Measurements from ENCODE around the gene IFI27L2. TPM values are rescaled to one million over a fixed set of nuclear protein-coding genes. Genes with fewer than 3 reads are reported as not detected.

The IFI27L2 gene
- total RNA-seq, 1 donor from 2014 or later, result 63.9 TPM

- no peak overlapping the region for H2AFZ ChIP-seq (ENCODE audit: low read depth, low read length)
- no peak for TF ChIP-seq CTCF (IDR thresholded peaks at IDR 0.05; ENCODE audit: insufficient read depth, low read depth, low read length)
- no peak for TF ChIP-seq EZH2 (IDR thresholded peaks at IDR 0.05; ENCODE audit: insufficient read depth, low read length)
- H3K79me2 ChIP-seq (ENCODE audit: insufficient read depth, low read length), result no peaks in the 10 kb centered on the region
- Mint-ChIP-seq H3K27me3 (ENCODE audit: low read depth, unreplicated experiment) (peaks cover 12% of the 10 kb centered on the region), H3K36me3 (ENCODE audit: low read depth, unreplicated experiment) (peaks cover 4% of the 10 kb centered on the region), H3K27ac (ENCODE audit: unreplicated experiment) (no peak overlapping the region), H3K4me3 (ENCODE audit: unreplicated experiment) (no peak overlapping the region), H3K4me1 (ENCODE audit: low read depth, unreplicated experiment) (peaks cover 1% of the 10 kb centered on the region), H3K9me3 (ENCODE audit: unreplicated experiment) (peaks cover 27% of the 10 kb centered on the region)
- no peaks in the 10 kb centered on the region for H3K27me3 ChIP-seq (ENCODE audit: insufficient read depth, low read length)
- no peaks in the 10 kb centered on the region for H3K9me3 ChIP-seq (ENCODE audit: insufficient read depth, low read depth, low read length)
- H3K27ac ChIP-seq (ENCODE audit: low read depth, low read length), result peak overlapping the region; percentile 48
- FAIRE-seq (no peak), DNase-seq (ENCODE audit: low read depth) (peak; percentile 79)
- no peak overlapping the region for H3K4me3 ChIP-seq (ENCODE audit: insufficient read depth, low read depth, low read length)
- H3K9ac ChIP-seq (ENCODE audit: low read length), result peak overlapping the region; percentile 16
- peak overlapping the region; percentile 51 for H3K4me2 ChIP-seq (ENCODE audit: low read length)
- H3K36me3 ChIP-seq (ENCODE audit: insufficient read depth, low read length), result no peaks in the 10 kb centered on the region
- H4K20me1 ChIP-seq (ENCODE audit: insufficient read depth, low read length), result no peaks in the 10 kb centered on the region
- peaks cover 15% of the 10 kb centered on the region for H3K4me1 ChIP-seq (ENCODE audit: insufficient read depth, low read length)
These were observed 8.6 kb downstream of the IFI27L2 start for GRCh38 chr14:94120667-94121340.

- H3K36me3 Mint-ChIP-seq (ENCODE audit: low read depth, unreplicated experiment), result peaks cover 8% of the 10 kb centered on the region
- DNase-seq (ENCODE audit: low read depth) (no peak), FAIRE-seq (no peak)
- Histone ChIP-seq H3K27ac (ENCODE audit: low read depth, low read length) (no peak overlapping the region), H3K79me2 (ENCODE audit: insufficient read depth, low read length) (no peaks in the 10 kb centered on the region), H4K20me1 (ENCODE audit: insufficient read depth, low read length) (no peaks in the 10 kb centered on the region), H2AFZ (ENCODE audit: low read depth, low read length) (no peak overlapping the region), H3K4me1 (ENCODE audit: insufficient read depth, low read length) (peaks cover 15% of the 10 kb centered on the region), H3K27me3 (ENCODE audit: insufficient read depth, low read length) (peaks cover 4% of the 10 kb centered on the region), H3K9me3 (ENCODE audit: insufficient read depth, low read depth, low read length) (no peaks in the 10 kb centered on the region), H3K9ac (ENCODE audit: low read length) (no peak overlapping the region), H3K4me2 (ENCODE audit: low read length) (no peak overlapping the region), H3K4me3 (ENCODE audit: insufficient read depth, low read depth, low read length) (no peak overlapping the region), H3K36me3 (ENCODE audit: insufficient read depth, low read length) (no peaks in the 10 kb centered on the region)
- peaks cover 12% of the 10 kb centered on the region for H3K4me1 Mint-ChIP-seq (ENCODE audit: low read depth, unreplicated experiment)
- TF ChIP-seq EZH2 (IDR thresholded peaks at IDR 0.05; ENCODE audit: insufficient read depth, low read length) (no peak), CTCF (IDR thresholded peaks at IDR 0.05; ENCODE audit: insufficient read depth, low read depth, low read length) (no peak)
- H3K27ac Mint-ChIP-seq (ENCODE audit: unreplicated experiment), result no peak overlapping the region
- H3K4me3 Mint-ChIP-seq (ENCODE audit: unreplicated experiment), result no peak overlapping the region
- peaks cover 24% of the 10 kb centered on the region for H3K9me3 Mint-ChIP-seq (ENCODE audit: unreplicated experiment)
- H3K27me3 Mint-ChIP-seq (ENCODE audit: low read depth, unreplicated experiment), result peaks cover 16% of the 10 kb centered on the region
These were observed 10.3 kb downstream of the IFI27L2 start for GRCh38 chr14:94119071-94119470.

GRCh38 chr14:94117856-94118255, 11.5 kb downstream of the IFI27L2 start:
- no peak for DNase-seq (ENCODE audit: low read depth)
- no peak for TF ChIP-seq EZH2 (IDR thresholded peaks at IDR 0.05; ENCODE audit: insufficient read depth, low read length)
- TF ChIP-seq CTCF (IDR thresholded peaks at IDR 0.05; ENCODE audit: insufficient read depth, low read depth, low read length), result no peak
- H3K4me3 Mint-ChIP-seq (ENCODE audit: unreplicated experiment), result no peak overlapping the region

More at GRCh38 chr14:94117856-94118255, 11.5 kb downstream of the IFI27L2 start:
- Histone ChIP-seq H4K20me1 (ENCODE audit: insufficient read depth, low read length) (no peaks in the 10 kb centered on the region), H2AFZ (ENCODE audit: low read depth, low read length) (no peak overlapping the region), H3K79me2 (ENCODE audit: insufficient read depth, low read length) (no peaks in the 10 kb centered on the region), H3K4me3 (ENCODE audit: insufficient read depth, low read depth, low read length) (no peak overlapping the region), H3K9ac (ENCODE audit: low read length) (no peak overlapping the region), H3K36me3 (ENCODE audit: insufficient read depth, low read length) (no peaks in the 10 kb centered on the region), H3K4me1 (ENCODE audit: insufficient read depth, low read length) (peaks cover 22% of the 10 kb centered on the region), H3K4me2 (ENCODE audit: low read length) (no peak overlapping the region), H3K9me3 (ENCODE audit: insufficient read depth, low read depth, low read length) (no peaks in the 10 kb centered on the region), H3K27me3 (ENCODE audit: insufficient read depth, low read length) (peaks cover 4% of the 10 kb centered on the region), H3K27ac (ENCODE audit: low read depth, low read length) (no peak overlapping the region)
- Mint-ChIP-seq H3K4me1 (ENCODE audit: low read depth, unreplicated experiment) (peaks cover 19% of the 10 kb centered on the region), H3K36me3 (ENCODE audit: low read depth, unreplicated experiment) (peaks cover 9% of the 10 kb centered on the region), H3K9me3 (ENCODE audit: unreplicated experiment) (peaks cover 23% of the 10 kb centered on the region), H3K27ac (ENCODE audit: unreplicated experiment) (no peak overlapping the region), H3K27me3 (ENCODE audit: low read depth, unreplicated experiment) (peaks cover 16% of the 10 kb centered on the region)
- FAIRE-seq, result no peak
